Activated CD4-positive, CD25-positive, alpha-beta regulatory T cell treated with anti-CD3 and anti-CD28 coated beads, Interleukin-2, amount 50 U/mL, for 16 hours (primary cell): Measurements from ENCODE around the gene PTPRN2.
"Not testable (repeated sequence)": the region's sequence is repeated elsewhere in the genome, so short reads cannot be mapped to it uniquely, and the experiment has no call there.

Source experiments
- DNase-seq: peaks from one replicate; pipeline ENCODE4 v3.0.0-alpha.2; 2020; ENCODE audit warnings: low read depth, low spot score

PTPRN2 gene

DNA sequence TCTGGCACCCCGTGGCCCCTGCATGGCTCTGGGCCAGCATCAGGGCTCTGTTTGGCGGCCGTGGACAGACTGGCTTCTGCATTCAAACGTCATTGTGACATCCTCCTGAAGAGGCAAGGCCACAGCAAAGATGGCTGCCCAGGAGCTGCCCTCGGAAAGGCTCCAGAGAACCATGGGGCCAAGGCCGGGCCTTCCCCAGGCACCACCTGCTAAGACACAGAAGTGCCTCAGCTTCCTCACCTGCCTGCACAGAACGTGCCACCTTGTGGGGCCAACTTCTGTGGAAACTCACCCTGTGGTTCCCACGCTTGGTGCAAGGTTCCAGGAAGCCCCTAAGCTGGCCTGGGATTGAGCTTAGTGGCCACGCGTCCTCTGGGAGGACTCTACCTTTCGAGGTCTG lies 396.9 kb downstream of the PTPRN2 start:
- DNase-seq = no peak

DNA sequence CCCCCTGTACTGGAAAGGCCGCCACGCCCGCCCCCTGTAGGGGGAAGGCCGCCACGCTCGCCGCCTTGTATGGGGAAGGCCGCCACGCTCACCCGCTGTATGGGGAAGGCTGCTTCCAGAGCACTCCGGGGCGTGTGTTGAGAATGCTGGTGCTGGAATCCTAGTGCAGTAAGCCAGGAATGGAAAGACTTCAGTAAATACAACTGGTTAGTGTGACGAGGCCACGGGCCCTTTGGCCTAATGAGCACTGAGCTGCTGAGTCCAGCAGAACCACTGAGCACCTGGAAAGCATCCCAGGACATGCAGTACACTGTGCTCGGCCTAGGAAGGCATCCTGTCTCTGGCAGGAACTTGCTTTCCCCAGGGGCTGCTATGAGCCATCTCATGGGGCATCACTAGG lies 398.9 kb downstream of the PTPRN2 start:
- DNase-seq = no peak

DNA sequence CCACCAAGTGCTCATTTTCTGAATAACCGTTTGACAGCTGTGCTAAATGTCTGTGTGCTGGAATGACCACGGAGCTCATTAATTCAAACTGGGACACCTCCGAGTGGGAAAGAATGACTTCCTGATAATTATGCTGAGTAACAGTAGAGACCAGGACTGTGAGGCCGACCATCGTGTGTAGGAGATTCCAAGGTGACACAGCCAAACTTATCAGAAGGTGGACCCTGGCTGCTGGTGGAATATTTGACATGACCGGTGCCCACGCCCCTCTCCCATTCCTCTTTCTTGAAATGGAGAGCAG lies 400.0 kb downstream of the PTPRN2 start:
- no peak for DNase-seq

DNA sequence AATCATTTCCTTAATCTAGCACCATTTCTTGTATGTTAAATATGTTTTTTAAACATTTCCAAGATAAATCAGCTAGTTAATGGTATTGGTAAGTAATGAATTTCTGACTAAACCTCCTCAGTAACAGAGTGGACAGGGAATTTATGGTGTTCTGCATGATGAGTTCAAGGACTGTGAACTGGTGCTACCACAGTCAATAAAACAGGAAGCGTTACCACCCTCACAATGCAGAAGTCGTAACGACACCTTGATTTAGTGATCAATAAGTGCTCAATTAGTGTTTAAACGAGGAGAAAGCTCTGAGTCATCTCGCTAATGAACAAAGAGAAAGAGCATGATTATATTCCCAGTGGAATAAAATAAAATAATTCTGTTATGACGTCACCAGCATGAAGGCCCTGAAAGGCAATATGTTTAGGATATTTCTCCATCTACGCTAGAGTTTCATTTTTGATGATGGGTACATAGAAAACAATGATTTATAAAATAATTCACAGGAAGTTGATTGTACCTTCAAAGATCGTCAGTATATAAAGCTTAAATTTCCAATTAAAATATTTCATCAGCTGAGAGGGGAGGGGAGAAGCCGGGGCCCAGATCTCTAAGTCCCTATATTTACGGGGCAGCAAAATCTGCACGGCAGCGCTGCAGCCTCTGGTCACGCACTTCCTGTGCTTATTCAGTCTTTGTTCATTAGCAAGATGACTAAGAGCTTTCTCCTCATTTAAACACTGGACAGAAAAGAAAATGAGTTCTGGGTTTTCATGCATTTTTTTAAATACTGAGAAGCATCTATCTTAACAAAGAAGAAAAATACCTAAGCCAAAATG lies 400.5 kb downstream of the PTPRN2 start:
- no peak for DNase-seq

DNA sequence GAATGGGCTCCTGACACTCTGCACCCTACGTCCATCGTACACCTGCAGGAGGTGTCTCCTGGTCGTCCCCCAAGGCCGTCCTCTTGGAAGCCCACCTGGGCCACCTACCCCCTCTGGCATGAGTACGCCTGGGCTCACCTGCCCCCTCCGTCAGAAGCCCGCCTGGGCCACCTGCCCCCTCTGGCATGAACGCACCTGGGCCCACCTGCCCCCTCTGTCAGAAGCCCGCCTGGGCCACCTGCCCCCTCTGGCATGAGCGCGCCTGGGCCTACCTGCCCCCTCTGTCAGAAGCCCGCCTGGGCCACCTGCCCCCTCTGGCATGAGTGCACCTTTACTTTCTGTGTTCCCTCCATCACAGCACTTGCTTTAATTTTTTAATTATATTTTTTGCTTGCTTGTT lies 401.2 kb downstream of the PTPRN2 start:
- no peak for DNase-seq

DNA sequence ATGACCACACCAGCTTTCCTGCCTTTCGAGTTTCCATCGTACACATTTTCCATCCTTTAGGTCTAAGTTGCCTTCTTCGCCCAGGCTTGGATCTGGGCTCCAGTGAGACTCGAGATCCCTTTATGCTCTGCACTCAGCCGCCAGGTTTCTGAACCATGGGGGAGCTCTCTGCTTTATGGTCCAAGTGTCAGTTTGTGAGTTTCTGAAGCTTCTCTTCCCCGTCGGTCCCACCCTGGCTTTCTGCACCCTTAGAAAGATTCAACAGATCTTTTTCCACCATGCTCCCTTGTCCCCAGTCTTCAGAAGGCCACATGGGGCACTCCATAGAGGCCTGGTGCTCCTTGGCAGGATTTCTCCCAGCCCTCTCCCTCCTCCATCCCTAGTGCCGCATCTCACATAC lies 402.0 kb downstream of the PTPRN2 start:
- no peak for DNase-seq

DNA sequence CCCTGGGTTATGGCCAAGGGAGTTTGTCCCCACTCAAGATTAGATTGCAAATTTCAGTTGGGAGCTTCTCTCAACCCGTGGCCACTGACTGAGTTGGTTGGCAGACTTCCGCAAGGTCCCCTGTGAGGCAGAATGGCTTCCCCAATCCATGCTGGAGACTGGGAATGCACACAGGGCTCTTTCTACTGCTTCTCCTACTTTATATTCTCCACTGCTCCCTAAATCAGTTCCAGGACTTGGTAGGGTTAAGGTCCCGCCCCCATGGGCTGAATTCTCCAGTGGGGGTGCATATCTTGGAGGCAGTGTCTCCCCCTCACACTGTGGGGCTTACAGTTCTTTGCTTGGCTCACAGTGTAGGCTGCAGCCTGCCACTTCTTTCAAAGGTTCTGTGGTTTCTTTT lies 404.2 kb downstream of the PTPRN2 start:
- no peak for DNase-seq

DNA sequence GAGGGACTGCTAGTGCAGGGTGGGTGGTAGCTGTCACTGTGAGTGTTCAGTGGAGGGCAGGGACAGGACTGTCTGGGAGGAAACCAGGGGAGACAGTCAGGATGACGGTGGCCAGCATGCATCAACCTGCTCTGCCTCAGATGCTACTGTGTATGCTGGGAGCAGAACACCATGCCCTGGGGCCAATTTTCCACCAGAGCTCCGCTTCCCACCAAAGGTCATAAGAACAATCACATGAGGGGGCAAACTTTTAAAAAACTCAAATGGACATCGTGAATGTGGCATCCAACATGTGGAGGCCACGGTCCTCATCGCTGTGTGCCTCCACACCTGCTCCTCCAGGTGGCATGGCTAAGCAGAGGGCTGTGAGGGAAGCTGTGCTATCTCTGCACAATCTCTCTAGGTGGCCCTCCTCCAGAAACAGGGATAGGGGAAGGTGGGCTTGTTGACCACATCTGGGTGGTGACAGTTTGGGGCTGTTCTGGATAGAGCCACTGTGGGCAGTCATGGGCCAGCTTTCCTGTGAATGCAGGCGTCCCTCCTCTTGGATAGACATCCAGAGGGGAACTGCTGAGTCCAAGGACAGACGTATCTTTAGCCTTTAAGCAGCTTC lies 411.0 kb downstream of the PTPRN2 start:
- DNase-seq = no peak

DNA sequence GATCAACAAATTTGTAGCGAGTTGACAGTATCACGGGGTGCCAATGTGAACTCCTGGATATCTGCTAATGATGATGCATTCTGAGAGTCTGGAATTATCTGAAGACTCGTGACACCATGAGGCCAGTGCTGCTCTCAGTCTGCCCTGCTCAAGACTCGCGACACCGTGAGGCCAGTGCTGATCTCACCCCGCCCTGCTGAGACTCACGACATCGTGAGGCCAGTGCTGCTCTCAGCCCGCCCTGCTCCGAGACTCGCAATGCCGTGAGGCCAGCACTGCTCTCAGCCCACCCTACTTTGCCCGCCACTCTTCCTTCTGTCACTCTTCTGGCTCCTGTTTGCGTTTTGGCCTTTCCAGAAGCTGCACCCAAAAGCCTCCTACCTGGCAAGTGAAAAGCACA lies 411.8 kb downstream of the PTPRN2 start:
- DNase-seq = no peak

DNA sequence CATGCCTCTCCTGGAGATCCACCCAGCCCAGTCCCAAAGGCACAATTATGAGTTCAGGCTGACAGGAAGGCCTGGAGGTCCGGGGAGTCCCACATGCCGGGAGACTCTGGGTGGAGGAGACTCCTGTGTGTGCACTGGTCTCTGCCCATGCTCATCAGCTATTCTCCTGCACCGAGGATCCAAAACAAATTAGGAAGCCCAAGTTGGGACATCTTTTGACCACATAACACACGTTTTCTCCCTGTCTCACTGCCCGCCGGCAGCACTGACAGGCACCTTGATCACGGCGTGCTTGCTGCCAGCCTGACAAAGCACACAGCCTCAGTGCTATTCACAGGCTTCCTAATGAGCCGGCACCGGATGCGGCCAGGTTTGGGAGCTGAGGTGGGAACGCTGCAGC lies 412.7 kb downstream of the PTPRN2 start:
- DNase-seq = no peak

DNA sequence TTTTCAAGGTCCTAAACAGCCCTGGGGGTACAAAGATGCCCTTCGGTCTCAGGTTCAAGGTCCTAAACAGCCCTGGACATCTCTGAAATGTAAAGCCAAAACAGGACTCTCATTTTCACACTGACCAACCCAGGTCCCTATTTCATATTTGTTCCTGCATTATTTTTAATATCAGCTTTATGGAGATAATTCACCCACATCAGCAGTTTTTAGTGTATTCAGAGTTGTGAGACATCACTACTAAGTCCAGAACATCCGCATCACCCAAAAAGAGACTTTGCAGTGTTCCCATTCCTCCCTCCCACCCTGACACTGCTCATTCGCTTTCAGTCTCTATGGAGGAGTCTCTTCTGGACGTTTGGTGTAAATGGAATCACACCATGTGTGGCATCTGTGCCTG lies 420.2 kb downstream of the PTPRN2 start:
- no peak for DNase-seq

DNA sequence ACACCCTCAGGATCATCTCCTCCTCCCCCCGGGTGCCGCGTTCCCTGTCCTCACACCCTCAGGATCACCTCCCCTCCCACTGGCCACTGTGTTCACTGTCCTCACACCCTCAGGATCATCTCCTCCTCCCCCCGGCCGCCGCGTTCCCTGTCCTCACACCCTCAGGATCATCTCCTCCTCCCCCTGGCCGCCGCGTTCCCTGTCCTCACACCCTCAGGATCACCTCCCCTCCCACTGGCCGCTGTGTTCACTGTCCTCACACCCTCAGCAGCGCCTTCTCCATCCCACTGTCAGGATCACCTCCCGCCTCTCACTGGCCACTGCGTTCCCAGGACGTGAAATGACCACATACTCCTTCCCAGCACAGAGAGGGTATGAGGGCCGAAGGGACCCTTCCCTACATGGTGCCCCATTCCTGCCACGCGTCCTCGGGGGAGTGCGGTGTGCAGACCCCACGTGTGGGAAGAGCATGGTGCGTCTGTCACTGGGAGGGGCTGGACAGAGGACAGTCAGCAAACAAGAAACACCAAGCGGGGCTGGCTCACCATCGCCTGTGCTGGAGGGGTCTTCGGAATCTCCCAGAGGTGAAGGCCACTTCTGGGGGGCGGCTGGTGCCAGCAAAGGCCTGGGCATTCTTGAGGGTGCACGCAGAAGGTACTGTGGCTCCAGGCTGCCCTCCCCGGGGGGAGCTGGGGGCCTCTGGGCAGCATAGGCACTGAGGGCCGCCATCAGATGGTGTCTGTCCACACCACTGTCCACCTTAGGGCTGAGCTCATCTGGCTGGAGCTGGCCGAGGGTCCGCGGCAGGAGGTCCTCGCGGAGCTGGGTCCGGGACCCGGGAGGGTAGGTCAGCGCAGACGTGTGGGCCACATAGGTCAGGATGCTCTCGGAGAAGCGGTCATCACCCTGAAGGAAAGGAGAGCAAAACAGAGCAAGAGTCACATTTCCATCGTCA lies 421.0 kb downstream of the PTPRN2 start:
- DNase-seq = no peak

DNA sequence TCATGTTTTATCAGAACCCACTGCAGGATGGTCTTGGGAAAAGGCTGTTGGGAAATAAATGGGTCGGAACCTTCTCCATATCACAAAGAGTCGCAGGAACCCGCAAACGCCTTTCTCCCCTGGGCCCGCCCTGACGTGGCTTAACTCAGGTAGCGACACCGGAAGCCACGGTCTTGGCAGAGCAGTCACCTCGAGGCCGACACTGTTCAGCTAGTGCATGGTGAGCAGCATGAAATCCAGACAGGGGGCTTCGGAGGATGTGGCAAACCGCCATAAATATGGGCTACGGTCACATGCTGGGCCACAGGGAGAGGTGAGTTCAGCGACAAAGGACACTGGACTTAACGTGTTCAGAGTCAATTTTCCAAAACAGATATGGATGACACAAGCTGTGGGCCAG lies 421.9 kb downstream of the PTPRN2 start:
- no peak for DNase-seq

DNA sequence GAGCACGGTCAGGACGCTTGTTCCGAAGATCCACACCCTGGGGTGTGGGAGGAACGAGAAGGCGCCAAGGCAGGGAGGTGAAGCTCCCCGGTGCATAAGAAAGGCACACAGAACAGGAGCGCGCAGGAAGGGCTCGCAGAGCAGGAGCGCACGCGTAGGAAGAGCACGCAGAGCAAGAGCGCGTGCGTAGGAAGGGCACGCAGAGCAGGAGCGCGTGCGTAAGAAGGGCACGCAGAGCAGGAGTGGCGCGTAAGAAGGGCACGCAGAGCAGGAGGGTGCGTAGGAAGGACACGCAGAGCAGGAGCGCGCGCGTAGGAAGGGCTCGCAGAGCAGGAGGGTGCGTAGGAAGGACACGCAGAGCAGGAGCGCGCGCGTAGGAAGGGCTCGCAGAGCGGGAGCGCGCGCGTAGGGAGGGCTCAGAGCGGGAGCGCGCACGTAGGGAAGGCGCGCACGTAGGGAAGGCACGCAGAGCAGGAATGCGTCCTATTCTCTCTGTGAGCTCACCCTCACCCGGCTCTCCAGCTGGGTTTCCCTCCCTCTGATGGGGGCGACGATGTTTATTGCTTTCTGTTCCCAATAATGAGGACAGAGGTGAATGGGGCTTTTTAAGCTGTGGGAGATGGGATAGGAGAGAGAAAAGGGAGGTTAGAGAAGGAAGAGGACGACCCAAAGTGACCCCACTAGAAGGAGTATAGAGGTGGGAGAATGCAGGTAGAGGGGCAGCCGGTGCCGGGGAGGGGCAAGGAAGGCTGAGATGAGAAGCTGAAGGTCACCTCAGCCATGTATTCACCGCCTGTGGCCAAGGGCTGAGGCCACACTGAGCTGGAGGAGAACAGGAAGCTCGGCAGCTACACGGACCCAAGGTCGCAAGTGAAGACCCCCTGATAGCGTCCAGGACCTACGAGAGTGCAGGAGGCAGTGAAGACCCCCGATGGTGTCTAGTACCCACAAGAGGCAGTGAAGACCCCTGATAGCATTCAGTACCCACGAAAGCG lies 423.2 kb downstream of the PTPRN2 start:
- no peak for DNase-seq

DNA sequence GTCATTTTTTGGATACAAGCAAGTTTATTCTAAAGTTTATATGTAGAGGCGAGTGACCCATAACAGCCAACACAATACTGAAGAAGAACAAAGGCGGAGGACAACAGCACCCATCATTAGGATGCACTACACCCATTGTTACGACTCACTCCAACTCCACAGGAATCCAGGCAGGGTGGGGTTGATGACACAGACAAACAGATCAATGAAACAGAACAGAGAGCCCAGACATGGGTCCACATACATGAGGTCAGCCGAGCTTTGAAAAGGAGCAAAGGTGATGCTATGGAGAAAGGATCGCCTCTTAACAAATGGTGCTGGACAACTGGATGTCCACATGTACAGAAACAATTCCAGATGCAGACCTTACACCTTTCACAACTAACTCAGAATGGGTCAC lies 426.4 kb downstream of the PTPRN2 start:
- no peak for DNase-seq

DNA sequence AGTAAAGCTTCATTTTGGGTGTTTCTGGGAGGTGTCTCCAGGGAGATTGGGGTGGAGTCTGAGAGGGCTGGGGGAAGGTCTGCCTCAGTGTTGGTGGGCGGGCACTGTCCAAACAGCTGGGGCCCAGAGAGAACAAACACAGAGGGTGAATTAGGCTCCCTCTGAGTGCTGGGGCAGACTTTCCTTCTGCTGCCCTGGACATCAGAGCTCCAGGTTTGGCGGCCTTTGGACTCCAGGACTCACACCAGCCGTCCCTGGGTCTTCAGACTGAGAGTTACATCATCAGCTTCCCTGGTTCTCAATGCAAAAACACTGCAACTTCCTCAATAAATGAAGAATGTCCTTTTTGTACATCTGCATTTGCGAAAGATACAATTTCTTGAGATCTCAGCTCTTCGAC lies 427.4 kb downstream of the PTPRN2 start:
- DNase-seq = no peak

DNA sequence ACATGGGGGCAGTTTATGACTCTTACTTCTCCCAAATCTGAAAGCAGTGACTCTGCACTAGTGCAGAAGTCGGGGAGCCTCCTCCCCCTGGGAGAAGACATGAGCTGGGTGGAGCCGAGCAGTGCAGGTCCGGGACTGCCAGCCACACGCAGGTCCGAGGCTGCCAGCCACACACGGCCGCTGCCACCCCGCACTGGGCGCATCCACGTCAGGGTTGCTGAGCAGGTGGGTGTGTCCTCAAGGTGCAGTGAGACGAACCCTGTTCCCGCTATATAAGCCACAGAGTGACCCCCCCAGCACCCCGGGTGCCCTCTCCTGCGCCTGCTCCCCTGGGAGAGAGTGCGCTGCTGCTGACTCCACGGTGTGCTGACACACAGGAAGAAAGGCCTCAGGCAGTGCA lies 430.2 kb downstream of the PTPRN2 start:
- no peak for DNase-seq

DNA sequence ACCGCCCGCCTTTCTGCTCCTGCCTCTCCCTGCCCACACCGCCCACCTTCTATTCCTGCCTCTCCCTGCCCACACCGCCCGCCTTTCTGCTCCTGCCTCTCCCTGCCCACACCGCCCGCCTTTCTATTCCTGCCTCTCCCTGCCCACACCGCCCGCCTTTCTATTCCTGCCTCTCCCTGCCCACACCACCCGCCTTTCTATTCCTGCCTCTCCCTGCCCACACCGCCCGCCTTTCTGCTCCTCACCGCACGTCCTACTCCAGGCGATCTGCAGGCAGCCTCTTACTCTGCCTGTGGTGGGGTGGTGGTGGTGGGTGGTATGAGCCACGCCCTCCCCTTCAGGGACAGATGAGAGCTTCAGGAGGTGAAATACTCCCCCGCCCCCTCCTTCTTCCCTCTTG lies 436.4 kb downstream of the PTPRN2 start:
- peak; percentile 21 for DNase-seq

DNA sequence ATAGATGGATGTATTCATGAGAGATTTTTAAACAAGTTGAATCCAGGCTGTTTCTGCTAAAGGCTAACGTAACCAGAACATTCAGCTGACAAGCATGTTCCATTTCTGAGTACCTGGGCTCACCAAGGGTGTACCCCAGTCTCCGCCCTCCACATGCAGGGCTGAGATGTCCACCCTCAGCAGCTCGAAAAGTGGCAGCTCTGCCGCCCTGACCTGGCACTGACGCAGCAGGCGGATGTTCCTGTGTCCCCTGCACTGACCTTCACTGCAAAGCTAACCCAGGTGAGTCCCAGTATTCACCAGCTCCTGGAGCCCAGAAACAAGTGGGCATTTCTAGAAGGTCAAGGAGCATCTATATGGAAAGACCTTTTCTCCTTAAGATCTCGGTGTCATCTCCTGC lies 437.4 kb downstream of the PTPRN2 start:
- no peak for DNase-seq

DNA sequence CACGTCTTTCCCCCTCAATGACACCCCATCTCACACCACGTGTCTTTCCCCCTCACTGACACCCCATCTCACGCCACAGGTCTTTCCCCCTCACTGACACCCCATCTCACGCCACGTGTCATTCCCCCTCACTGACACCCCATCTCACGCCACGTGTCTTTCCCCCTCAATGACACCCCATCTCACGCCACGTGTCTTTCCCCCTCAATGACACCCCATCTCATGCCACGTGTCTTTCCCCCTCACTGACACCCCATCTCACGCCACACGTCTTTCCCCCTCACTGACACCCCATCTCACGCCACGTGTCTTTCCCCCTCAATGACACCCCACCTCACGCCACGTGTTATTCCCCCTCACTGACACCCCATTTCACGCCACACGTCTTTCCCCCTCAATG lies 440.2 kb downstream of the PTPRN2 start:
- DNase-seq = not testable (repeated sequence)

DNA sequence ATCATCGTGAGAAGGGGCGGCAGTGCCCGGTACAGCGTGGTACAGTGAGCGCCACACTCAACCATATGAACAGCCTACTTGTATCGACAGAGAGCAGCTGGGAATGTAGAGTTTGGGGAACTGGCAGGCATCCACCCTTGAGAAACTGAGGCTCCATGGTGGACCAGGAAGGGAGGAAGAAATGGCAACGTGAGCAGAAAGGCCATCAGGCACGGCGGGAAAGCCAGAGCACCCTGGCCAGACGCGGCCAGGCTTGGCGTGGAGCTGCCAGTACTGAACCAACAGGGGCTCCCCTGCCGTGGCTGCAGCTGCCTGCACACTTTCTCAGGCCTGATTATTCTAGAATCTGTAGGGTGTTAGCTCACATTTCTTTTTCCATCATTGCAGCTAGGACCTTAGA lies 442.3 kb downstream of the PTPRN2 start:
- no peak for DNase-seq
